GM18502 (cell line): ENCODE data around the gene SLC4A5.

ENCODE experiments used
- ATAC-seq: cut with Tn5 transposase; IDR thresholded peaks from one replicate; pipeline ENCODE4 v1.9.1; 2021; ENCODE audit warnings: mild to moderate bottlenecking; ENCODE audit not compliant: unreplicated experiment, poor library complexity

The SLC4A5 gene

GRCh38 chr2:74278694-74279093, 64.5 kb downstream of the SLC4A5 start:
- no peak for ATAC-seq

- ATAC-seq = no peak
Measured at GRCh38 chr2:74278176-74278575, 65.0 kb downstream of the SLC4A5 start.

- ATAC-seq = no peak
Measured at GRCh38 chr2:74275228-74275627, 68.0 kb downstream of the SLC4A5 start.

GRCh38 chr2:74269667-74270066, 73.5 kb downstream of the SLC4A5 start:
- no peak for ATAC-seq

GRCh38 chr2:74267068-74267467, 76.1 kb downstream of the SLC4A5 start:
- ATAC-seq = no peak

GRCh38 chr2:74264281-74264680, 78.9 kb downstream of the SLC4A5 start:
- no peak for ATAC-seq

GRCh38 chr2:74262681-74263080, 80.5 kb downstream of the SLC4A5 start:
- no peak for ATAC-seq

- ATAC-seq = no peak
Measured at GRCh38 chr2:74261204-74261864, 81.9 kb downstream of the SLC4A5 start.

GRCh38 chr2:74260495-74260894, 82.7 kb downstream of the SLC4A5 start:
- ATAC-seq = no peak

- no peak for ATAC-seq
Measured at GRCh38 chr2:74259733-74260132, 83.5 kb downstream of the SLC4A5 start.

- ATAC-seq = no peak
Measured at GRCh38 chr2:74259191-74259590, 84.0 kb downstream of the SLC4A5 start.

GRCh38 chr2:74255660-74256213, 87.5 kb downstream of the SLC4A5 start:
- no peak for ATAC-seq

GRCh38 chr2:74253971-74254310, 89.3 kb downstream of the SLC4A5 start:
- ATAC-seq = no peak

GRCh38 chr2:74253306-74253970, 89.8 kb downstream of the SLC4A5 start:
- ATAC-seq = no peak

GRCh38 chr2:74252862-74253261, 90.4 kb downstream of the SLC4A5 start:
- ATAC-seq = no peak

GRCh38 chr2:74252036-74252435, 91.2 kb downstream of the SLC4A5 start:
- ATAC-seq = no peak

- ATAC-seq = no peak
Measured at GRCh38 chr2:74250189-74250631, 93.0 kb downstream of the SLC4A5 start.

- no peak for ATAC-seq
Measured at GRCh38 chr2:74249406-74250122, 93.7 kb downstream of the SLC4A5 start.

- no peak for ATAC-seq
Measured at GRCh38 chr2:74246496-74247195, 96.6 kb downstream of the SLC4A5 start.

- ATAC-seq = no peak
Measured at GRCh38 chr2:74244286-74244685, 98.9 kb downstream of the SLC4A5 start.
